Lower leg skin (tissue), 3 donors: ENCODE results near the gene TUBA4A.

ENCODE experiments used
- CTCF ChIP-seq, 3 donors: fragments of 450-650 bp; IDR thresholded peaks; one replicate each; pipeline ENCODE4 v1.5.1; 2016; ENCODE audit warnings: antibody characterized with exemption in 3 of 3, mild to moderate bottlenecking in 3 of 3, moderate library complexity in 2 of 3
- POLR2A ChIP-seq, 2 donors: fragments of 450-650 bp; IDR thresholded peaks; one replicate each; pipeline ENCODE4 v1.6.1; 2016 to 2017; ENCODE audit warnings: antibody characterized with exemption in 2 of 2, mild to moderate bottlenecking in 1 of 2, moderate library complexity in 1 of 2

- TF ChIP-seq POLR2A (IDR thresholded peaks at IDR 0.05) (no peak), CTCF (IDR thresholded peaks at IDR 0.05) (no peak)
These were observed 35.4 kb upstream of the TUBA4A start for GRCh38 chr2:219289195-219289536.
